Kidney (tissue), 14 donors: ENCODE data around the gene ERP44. TPM values are rescaled to one million over a fixed set of nuclear protein-coding genes. Genes with fewer than 3 reads are reported as not detected.

ENCODE experiments used
- DNase-seq, 5 donors: peaks; one replicate each; pipeline ENCODE4 v3.0.0-alpha.2; 2013 to 2020
- FAIRE-seq: peaks from 2 replicates; lab custom pipeline; 2012; peaks lifted over from hg19 to GRCh38; lab: Jason Lieb, UNC
- H3K27ac ChIP-seq, 2 donors: one replicate each; pipeline ENCODE4 v1.7.0; 2013; ENCODE audit warnings: low read depth in 2 of 2, low read length in 2 of 2, inconsistent platforms in 1 of 2
- H3K27me3 ChIP-seq: one replicate; pipeline ENCODE4 v1.7.1; 2013; ENCODE audit warnings: low read length, inconsistent platforms; ENCODE audit not compliant: control insufficient read depth, insufficient read depth
- H3K36me3 ChIP-seq, 3 donors: one replicate each; pipeline versions ENCODE4 v1.7.0 to v1.7.1; 2013; ENCODE audit warnings: low read length in 3 of 3, control low read depth in 1 of 3, inconsistent platforms in 1 of 3; ENCODE audit not compliant: insufficient read depth in 3 of 3, control insufficient read depth in 2 of 3
- H3K4me1 ChIP-seq, 3 donors: one replicate each; pipeline versions ENCODE4 v1.7.0 to v1.7.1; 2013; ENCODE audit warnings: low read length in 3 of 3, inconsistent platforms in 1 of 3, low read depth in 1 of 3; ENCODE audit not compliant: control insufficient read depth in 2 of 3, insufficient read depth in 2 of 3
- H3K4me3 ChIP-seq, 3 donors: one replicate each; pipeline versions ENCODE4 v1.7.0 to v1.8.1; 2013; ENCODE audit warnings: low read length in 3 of 3, control low read depth in 1 of 3, inconsistent platforms in 1 of 3
- H3K9ac ChIP-seq, 3 donors: one replicate each; pipeline versions ENCODE4 v1.7.0 to v1.7.1; 2013; ENCODE audit warnings: low read length in 3 of 3, control low read depth in 1 of 3, inconsistent platforms in 1 of 3
- H3K9me3 ChIP-seq, 3 donors: one replicate each; pipeline versions ENCODE4 v1.7.0 to v1.7.1; 2013; ENCODE audit warnings: low read length in 3 of 3, control low read depth in 1 of 3, inconsistent platforms in 1 of 3; ENCODE audit not compliant: control insufficient read depth in 2 of 3, insufficient read depth in 1 of 3
- CTCF ChIP-seq: IDR thresholded peaks from 3 replicates; pipeline ENCODE4 v1.5.1; 2012; ENCODE audit warnings: mild to moderate bottlenecking, moderate library complexity, borderline replicate concordance; ENCODE audit not compliant: insufficient read depth; ENCODE audit errors: extremely low read depth
- intact Hi-C: fragments of 100-400 bp; cut with DNase I; formaldehyde crosslinking; loops from one replicate; pipeline ENCODE4 v1.11.1; 2022
- polyA plus RNA-seq: library from polyadenylated mRNA; stranded (reverse); fragments of 350-450 nt; fragmentation: Illumina TruSeq; extraction: RNeasy Lipid Tissue Mini Kit (QIAGEN cat#74804); gene quantifications from one replicate; pipeline ENCODE4 v1.2.3, GENCODE V29; 2014; ENCODE audit warnings: low read depth, low replicate concordance; ENCODE audit not compliant: insufficient read depth
- total RNA-seq: library from RNA; stranded (reverse); fragmentation: NEBNext Ultra II Directional; extraction: Animal tissue kit (Norgen Biotek cat#: 25700); gene quantifications from one replicate; pipeline ENCODE4 v1.2.1, GENCODE V29; 2021
- donor health status: control.
- donor health status: control.
- donor health status: control.
- donor health status: control.
- donor health status: control.
- donor health status: DM: yes; HTN: yes; CAD: no.
- donor health status: Normal renal cell carcinoma (clear cell type).

Gene ERP44
- total and polyA plus RNA-seq, 2 donors from 2014 or later = 22.3 to 24.1 TPM

GRCh38 chr9:100101608-100102007 is 2.8 kb upstream of the ERP44 start:
- Histone ChIP-seq H3K4me1 (peaks cover 5 to 11% (median 6%) of the 10 kb centered on the region in 3 donors), H3K4me3 (no peak overlapping the region), H3K9me3 (no peaks in the 10 kb centered on the region), H3K9ac (no peak overlapping the region), H3K27ac (no peak overlapping the region), H3K36me3 (peaks cover 5 to 14% (median 11%) of the 10 kb centered on the region in 3 donors), H3K27me3 (no peaks in the 10 kb centered on the region)
- DNase-seq (no peak), FAIRE-seq (no peak)
- intact Hi-C loops = no loop called here
- no peak for TF ChIP-seq CTCF

- Histone ChIP-seq H3K27ac (peak overlapping the region in 1 of 2 donors; percentile 91), H3K4me1 (peaks cover 5 to 11% (median 6%) of the 10 kb centered on the region in 3 donors), H3K36me3 (peaks cover 1 to 7% (median 2%) of the 10 kb centered on the region in 3 donors), H3K9ac (peak overlapping the region in 2 of 3 donors; percentile 53 to 68), H3K4me3 (peak overlapping the region; percentile 82 to 99 (median 83)), H3K9me3 (no peaks in the 10 kb centered on the region), H3K27me3 (no peaks in the 10 kb centered on the region)
- intact Hi-C loops = no loop called here
- no peak for TF ChIP-seq CTCF
- peak in 1 of 5 donors; percentile 3 for DNase-seq
- no peak for FAIRE-seq
Measured at GRCh38 chr9:100100146-100100667, 1.4 kb upstream of the ERP44 start.

- intact Hi-C loops = no loop called here
- TF ChIP-seq CTCF = no peak
- peak overlapping the region; percentile 82 to 99 (median 83) for H3K4me3 ChIP-seq
- no peaks in the 10 kb centered on the region for H3K27me3 ChIP-seq
- H3K4me1 ChIP-seq = peaks cover 5 to 11% (median 6%) of the 10 kb centered on the region in 3 donors
- DNase-seq (peak in 1 of 5 donors; percentile 73), FAIRE-seq (no peak)
- peaks cover 0 to 6% (median 2%) of the 10 kb centered on the region in 3 donors for H3K36me3 ChIP-seq
- no peaks in the 10 kb centered on the region for H3K9me3 ChIP-seq
- H3K27ac ChIP-seq = peak overlapping the region; percentile 86 to 91
- H3K9ac ChIP-seq = peak overlapping the region; percentile 53 to 68 (median 61)
Measured at GRCh38 chr9:100099722-100100042, 882 bp upstream of the ERP44 start.
